GM21717 (cell line): ENCODE data around the gene CDH10.

Experiments
- ATAC-seq: cut with Tn5 transposase; IDR thresholded peaks from one replicate; pipeline ENCODE4 v1.9.1; 2021; ENCODE audit warnings: mild to moderate bottlenecking, moderate library complexity; ENCODE audit not compliant: unreplicated experiment

The CDH10 gene

GRCh38 chr5:24491490-24491889, 153.3 kb downstream of the CDH10 start:
- ATAC-seq: no peak

GRCh38 chr5:24487368-24488229, 157.2 kb downstream of the CDH10 start:
- ATAC-seq: no peak

- ATAC-seq: no peak
Measured at GRCh38 chr5:24480952-24481351, 163.8 kb downstream of the CDH10 start.

- no peak for ATAC-seq
Measured at GRCh38 chr5:24477958-24478357, 166.8 kb downstream of the CDH10 start.

GRCh38 chr5:24475101-24475500, 169.7 kb downstream of the CDH10 start:
- ATAC-seq: no peak

- no peak for ATAC-seq
Measured at GRCh38 chr5:24474685-24475084, 170.1 kb downstream of the CDH10 start.

GRCh38 chr5:24472518-24472917, 172.3 kb downstream of the CDH10 start:
- ATAC-seq: no peak

GRCh38 chr5:24444414-24444813, 200.4 kb downstream of the CDH10 start:
- ATAC-seq: no peak

- ATAC-seq: no peak
Measured at GRCh38 chr5:24439465-24439864, 205.3 kb downstream of the CDH10 start.
